Heart left ventricle (tissue), 16 donors: ENCODE data around the gene RPP25L. TPM values are rescaled to one million over a fixed set of nuclear protein-coding genes. Genes with fewer than 3 reads are reported as not detected.
A peak's percentile ranks its signal among the peaks of the same experiment; 100 is the strongest.

Source experiments
- ATAC-seq, 4 donors: fragments of 200-7000 bp; cut with Tn5 transposase; one replicate each; pipeline ENCODE4 v1.9.1; 2020 to 2022; ENCODE audit warnings: moderate library complexity in 4 of 4, mild to moderate bottlenecking in 3 of 4, moderate number of reproducible peaks in 1 of 4
- DNase-seq, 5 donors: peaks; one replicate each; pipeline ENCODE4 v3.0.0-alpha.2; 2020
- H3K27ac ChIP-seq, 12 donors: fragments of 200-600 bp; sonication (generic) in 4 of 12; one replicate each; pipeline versions ENCODE4 v1.5.0 to v1.8.0; 2016 to 2022; ENCODE audit warnings: mild to moderate bottlenecking in 2 of 12
- H3K27me3 ChIP-seq, 9 donors: fragments of 200-600 bp; sonication (generic) in 2 of 9; one replicate each; pipeline versions ENCODE4 v1.5.1 to v1.8.0; 2016 to 2022; ENCODE audit warnings: mild to moderate bottlenecking in 3 of 9
- H3K36me3 ChIP-seq, 9 donors: fragments of 200-600 bp; sonication (generic) in 2 of 9; one replicate each; pipeline versions ENCODE4 v1.5.0 to v1.8.0; 2018 to 2022; ENCODE audit warnings: mild to moderate bottlenecking in 2 of 9
- H3K4me1 ChIP-seq, 12 donors: fragments of 200-600 bp; sonication (generic) in 4 of 12; one replicate each; pipeline versions ENCODE4 v1.5.0 to v1.8.0; 2016 to 2022; ENCODE audit warnings: mild to moderate bottlenecking in 3 of 12
- H3K4me3 ChIP-seq, 12 donors: fragments of 200-600 bp; sonication (generic) in 4 of 12; one replicate each; pipeline versions ENCODE4 v1.5.0 to v1.8.0; 2017 to 2022; ENCODE audit warnings: mild to moderate bottlenecking in 9 of 12, moderate library complexity in 4 of 12
- H3K9me3 ChIP-seq, 12 donors: fragments of 200-600 bp; sonication (generic) in 4 of 12; one replicate each; pipeline versions ENCODE4 v1.5.0 to v1.8.0; 2016 to 2022; ENCODE audit warnings: mild to moderate bottlenecking in 1 of 12
- CTCF ChIP-seq, 12 donors: fragments of 200-600 bp; sonication (generic) in 4 of 12; IDR thresholded peaks; one replicate each; pipeline versions ENCODE4 v1.5.0 to v1.8.0; 2018 to 2022; ENCODE audit warnings: antibody characterized with exemption in 12 of 12, mild to moderate bottlenecking in 5 of 12
- POLR2A ChIP-seq, 2 donors: fragments of 450-650 bp; IDR thresholded peaks; one replicate each; pipeline ENCODE4 v1.6.1; 2017; ENCODE audit warnings: antibody characterized with exemption in 2 of 2, mild to moderate bottlenecking in 2 of 2, moderate library complexity in 2 of 2
- WGBS, 4 donors: extraction: QIAGEN DNeasy Blood & Tissue Kit in 2 of 4; methylation state at CpG; one replicate each; pipeline versions ENCODE4 v1.1.5 to v1.1.7; 2013 to 2018; 5-methylcytosine and 5-hydroxymethylcytosine counted together
- intact Hi-C, 10 donors: fragments of 100-400 bp; cut with DNase I; formaldehyde crosslinking; loops; one replicate each; pipeline versions ENCODE4 v1.11.1 to v1.14.2; 2022
- polyA plus RNA-seq, 2 donors: library from polyadenylated mRNA; stranded (reverse); fragments of 200-250 nt; gene quantifications; one replicate each; pipeline ENCODE4 v1.2.3, GENCODE V29; 2013
- total RNA-seq, 9 donors: library from RNA; depleted of rRNA in 2 of 9; stranded (reverse); fragments of >200 nt in 2 of 9; fragmentation: NEBNext Ultra II Directional in 3 of 9; extraction: Animal tissue kit (Norgen Biotek cat#: 25700) in 3 of 9; gene quantifications; one replicate each; pipeline versions ENCODE4 v1.1.0 to v1.2.4, GENCODE V29; 2016 to 2023
- donor health status: ischemic (EF 13 %, LVEDD 7.1; RV severe dilation, severe dysfunction).
- donor health status: healthy with polysubstance abuse.
- donor health status: DM: no; HTN: yes; CAD: no.
- donor health status: DM: no; HTN: no; CAD: no.
- donor health status: ischemic (EF 25% LVEDD 6.9; RV normal size, moderate dysfunction).
- donor health status: ischemic (EF 25% LVEDD 5.7; RV mildly dilated, moderate dysfunction).
- donor health status: healthy.
- donor health status: DM: yes; HTN: yes; CAD: no.
- donor health status: ischemic (EF 35%, LVEDD 5.7; RV mildly dilated, moderate dysfunction).
- donor health status: nonischemic (EF 11% LVEDD 7.7; RV severe dilation, severe dysfunction).
- donor health status: DM: yes; HTN: yes; CAD: no.
- donor health status: PGD.
- donor health status: ischemic (EF 29% LVEDD 5.4; RV normal size, mild dysfunction).
- donor health status: nonischemic (EF 23%, LVEDD 6.1; RV moderate dilation, normal function).

RPP25L gene
- total and polyA plus RNA-seq, 11 donors, result 22.5 to 79.2 (median 38.3) TPM

- ATAC-seq, result no peak
These were observed 4.6 kb downstream of the RPP25L start for GRCh38 chr9:34607331-34607730.

GRCh38 chr9:34606905-34607304 lies 5.0 kb downstream of the RPP25L start:
- H3K4me3 ChIP-seq, result no peak overlapping the region
- intact Hi-C loops, result loop anchor here in 1 of 10 donors (10.0 kb wide), 1 partner anchor 172 kb away; no protein-coding TSS in a partner anchor
- no peak for ATAC-seq
- H3K4me1 ChIP-seq, result peaks cover 0 to 18% (median 13%) of the 10 kb centered on the region in 12 donors
- H3K27me3 ChIP-seq, result no peaks in the 10 kb centered on the region
- no peaks in the 10 kb centered on the region for H3K36me3 ChIP-seq
- no peak for TF ChIP-seq POLR2A (IDR thresholded peaks at IDR 0.05)
- no peak for TF ChIP-seq CTCF (IDR thresholded peaks at IDR 0.05)
- H3K27ac ChIP-seq, result no peak overlapping the region
- 85 to 98% (median 91%) methylated on average over 3 of the region's 3 CpGs for WGBS, 4 donors
- no peak for DNase-seq
- no peaks in the 10 kb centered on the region for H3K9me3 ChIP-seq

More at GRCh38 chr9:34607331-34607730, 4.6 kb downstream of the RPP25L start:
- Histone ChIP-seq H3K36me3 (no peaks in the 10 kb centered on the region), H3K27me3 (no peaks in the 10 kb centered on the region), H3K4me1 (peaks cover 0 to 20% (median 17%) of the 10 kb centered on the region in 12 donors), H3K4me3 (no peak overlapping the region), H3K27ac (no peak overlapping the region), H3K9me3 (no peaks in the 10 kb centered on the region)
- DNase-seq, result no peak
- intact Hi-C loops, result loop anchor here in 1 of 10 donors (10.0 kb wide), 1 partner anchor 173 kb away; no protein-coding TSS in a partner anchor
- TF ChIP-seq POLR2A (IDR thresholded peaks at IDR 0.05), result no peak
- TF ChIP-seq CTCF (IDR thresholded peaks at IDR 0.05), result no peak
- 23 to 73% (median 54%) methylated on average over 2 of the region's 2 CpGs for WGBS, 4 donors

- TF ChIP-seq CTCF (IDR thresholded peaks at IDR 0.05) (no peak), POLR2A (IDR thresholded peaks at IDR 0.05) (no peak)
- no peaks in the 10 kb centered on the region for H3K36me3 ChIP-seq
- ATAC-seq, result no peak
- intact Hi-C loops, result loop anchor here in 1 of 10 donors (10.0 kb wide), 1 partner anchor 171 kb away; no protein-coding TSS in a partner anchor
- no peak overlapping the region for H3K27ac ChIP-seq
- no peaks in the 10 kb centered on the region for H3K9me3 ChIP-seq
- no peaks in the 10 kb centered on the region for H3K27me3 ChIP-seq
- H3K4me3 ChIP-seq, result no peak overlapping the region
- peaks cover 0 to 14% (median 10%) of the 10 kb centered on the region in 12 donors for H3K4me1 ChIP-seq
- no peak for DNase-seq
These were observed 5.7 kb downstream of the RPP25L start for GRCh38 chr9:34606190-34606589.

- H3K4me3 ChIP-seq, result no peak overlapping the region
These were observed 8.2 kb downstream of the RPP25L start for GRCh38 chr9:34603610-34604231.

More at GRCh38 chr9:34603610-34604231, 8.2 kb downstream of the RPP25L start:
- no peak overlapping the region for H3K27ac ChIP-seq
- ATAC-seq, result peak; percentile 80 to 88 (median 86)
- H3K36me3 ChIP-seq, result no peaks in the 10 kb centered on the region
- H3K9me3 ChIP-seq, result no peaks in the 10 kb centered on the region
- no peaks in the 10 kb centered on the region for H3K27me3 ChIP-seq
- peaks cover 0 to 5% (median 0%) of the 10 kb centered on the region in 12 donors for H3K4me1 ChIP-seq
- WGBS, 4 donors, result 57 to 66% (median 58%) methylated on average over 4 of the region's 4 CpGs
- intact Hi-C loops, result loop anchor here in 6 of 10 donors (2.0 to 10.0 kb wide), 4 partner anchors 55 to 271 kb away; no protein-coding TSS in a partner anchor
- peak; percentile 70 to 84 (median 78) for DNase-seq
- peak; percentile 83 to 95 (median 92) for TF ChIP-seq CTCF (IDR thresholded peaks at IDR 0.05)
- TF ChIP-seq POLR2A (IDR thresholded peaks at IDR 0.05), result no peak
